IMR-90 (cell line): ENCODE measurements around the gene SH2D4B. TPM values are rescaled to one million over a fixed set of nuclear protein-coding genes. Genes with fewer than 3 reads are reported as not detected.
A peak's percentile ranks its signal among the peaks of the same experiment; 100 is the strongest.

ENCODE experiments used
- ATAC-seq: fragments of 200-7000 bp; cut with Tn5 transposase; 2 replicates; pipeline ENCODE4 v1.9.1; 2020; ENCODE audit warnings: low read depth, mild to moderate bottlenecking, moderate library complexity
- BruUV-seq: library from RNA; stranded (reverse); fragments of 400-500 nt; replicated peaks from 2 replicates; lab custom pipeline; 2021; lab: Mats Ljungman, UMichigan
- CTCF ChIA-PET: fragments of 300-600 bp; formaldehyde crosslinking; extraction: SDS; loops from one replicate; lab custom pipeline; 2021; ENCODE audit warnings: antibody characterized with exemption; lab: Yijun Ruan, JAX
- POLR2A ChIA-PET: fragments of 300-600 bp; sonication (Branson Sonifier 250); formaldehyde crosslinking; loops from one replicate; lab custom pipeline; 2022; ENCODE audit warnings: antibody characterized with exemption; ENCODE audit not compliant: unreplicated experiment; lab: Charles Lee
- DNase-seq: peaks from one replicate; pipeline ENCODE4 v3.0.0; 2013
- H2AFZ ChIP-seq: replicated peaks from 2 replicates; pipeline ENCODE3; 2013; ENCODE audit warnings: low read length, mild to moderate bottlenecking; ENCODE audit not compliant: poor library complexity
- H2AK5ac ChIP-seq: 2 replicates; pipeline ENCODE4 v1.6.1; 2013; ENCODE audit warnings: low read depth, low read length, inconsistent platforms
- H2AK9ac ChIP-seq: replicated peaks from 2 replicates; pipeline ENCODE3; 2013; ENCODE audit warnings: mild to moderate bottlenecking, low read depth, low read length, moderate library complexity; ENCODE audit not compliant: poor library complexity
- H2BK120ac ChIP-seq: 2 replicates; pipeline ENCODE4 v1.6.1; 2013; ENCODE audit warnings: low read depth, low read length, inconsistent platforms
- H2BK15ac ChIP-seq: 3 replicates; pipeline ENCODE4 v1.6.1; 2013; ENCODE audit warnings: low read depth, low read length, inconsistent platforms
- H2BK20ac ChIP-seq: 2 replicates; pipeline ENCODE4 v1.6.1; 2013; ENCODE audit warnings: low read depth, mild to moderate bottlenecking, inconsistent platforms, low read length, moderate library complexity
- H2BK5ac ChIP-seq: 2 replicates; pipeline ENCODE4 v1.6.1; 2013; ENCODE audit warnings: mild to moderate bottlenecking, low read depth, low read length, inconsistent platforms; ENCODE audit not compliant: poor library complexity, severe bottlenecking
- H3K14ac ChIP-seq: replicated peaks from 2 replicates; pipeline ENCODE4 v1.6.1; 2013; ENCODE audit warnings: low read depth, low read length, inconsistent platforms
- H3K18ac ChIP-seq: 2 replicates; pipeline ENCODE4 v1.6.1; 2013; ENCODE audit warnings: low read depth, low read length, control low read depth
- H3K23ac ChIP-seq: 2 replicates; pipeline ENCODE4 v1.6.1; 2013; ENCODE audit warnings: low read depth, low read length, inconsistent platforms
- H3K27ac ChIP-seq: 2 replicates; pipeline ENCODE4 v1.5.1; 2013; ENCODE audit warnings: mild to moderate bottlenecking, control low read depth, low read length; ENCODE audit not compliant: insufficient read depth
- H3K27me3 ChIP-seq: 2 replicates; pipeline ENCODE4 v1.6.1; 2013; ENCODE audit warnings: low read length; ENCODE audit not compliant: control insufficient read depth, insufficient read depth
- H3K36me3 ChIP-seq: 2 replicates; pipeline ENCODE4 v1.6.1; 2013; ENCODE audit warnings: low read length, mixed read lengths; ENCODE audit not compliant: control insufficient read depth, insufficient read depth
- H3K4ac ChIP-seq: 2 replicates; pipeline ENCODE4 v1.6.1; 2013; ENCODE audit warnings: low read depth, low read length, inconsistent platforms
- H3K4me1 ChIP-seq: 2 replicates; pipeline ENCODE4 v1.6.1; 2013; ENCODE audit warnings: low read length, mixed read lengths; ENCODE audit not compliant: control insufficient read depth, insufficient read depth
- H3K4me2 ChIP-seq: 2 replicates; pipeline ENCODE4 v1.6.1; 2013; ENCODE audit warnings: low read depth, mild to moderate bottlenecking, control low read depth, low read length, moderate library complexity
- H3K4me3 ChIP-seq: 2 replicates; pipeline ENCODE4 v1.5.1; 2013; ENCODE audit warnings: low read depth, mild to moderate bottlenecking, control low read depth, low read length, moderate library complexity; ENCODE audit not compliant: insufficient read depth
- H3K56ac ChIP-seq: 2 replicates; pipeline ENCODE4 v1.6.1; 2013; ENCODE audit warnings: low read length, inconsistent platforms; ENCODE audit not compliant: insufficient read depth; ENCODE audit errors: extremely low read depth
- H3K79me1 ChIP-seq, 2 experiments: 2 replicates each; pipeline ENCODE4 v1.6.1; 2013; ENCODE audit warnings: low read length in 2 of 2, inconsistent platforms in 1 of 2, low read depth in 1 of 2
- H3K9ac ChIP-seq: 2 replicates; pipeline ENCODE4 v1.6.1; 2013; ENCODE audit warnings: low read depth, low read length, control low read depth
- H3K9me1 ChIP-seq: 2 replicates; pipeline ENCODE4 v1.6.1; 2013; ENCODE audit warnings: low read length, inconsistent platforms; ENCODE audit not compliant: insufficient read depth
- H3K9me3 ChIP-seq: 2 replicates; pipeline ENCODE4 v1.6.1; 2013; ENCODE audit warnings: low read length; ENCODE audit not compliant: control insufficient read depth, insufficient read depth
- H4K20me1 ChIP-seq: 2 replicates; pipeline ENCODE4 v1.6.1; 2013; ENCODE audit warnings: low read length, inconsistent platforms; ENCODE audit not compliant: insufficient read depth
- H4K5ac ChIP-seq: 2 replicates; pipeline ENCODE4 v1.6.1; 2013; ENCODE audit warnings: mild to moderate bottlenecking, low read depth, low read length, control low read depth
- H4K8ac ChIP-seq, 2 experiments: 2 replicates each; pipeline ENCODE4 v1.6.1; 2013; ENCODE audit warnings: low read depth in 2 of 2, low read length in 2 of 2, control low read depth in 1 of 2, inconsistent platforms in 1 of 2
- H4K91ac ChIP-seq: 2 replicates; pipeline ENCODE4 v1.6.1; 2013; ENCODE audit warnings: low read depth, low read length, inconsistent platforms; ENCODE audit not compliant: insufficient read depth
- CHD1 ChIP-seq: IDR thresholded peaks from 2 replicates; pipeline ENCODE4 v1.6.1; 2012; ENCODE audit warnings: low read depth, low read length, improper control_type of control experiment
- RCOR1 ChIP-seq: IDR thresholded peaks from 2 replicates; pipeline ENCODE4 v1.6.1; 2012; ENCODE audit warnings: mild to moderate bottlenecking, low read length, improper control_type of control experiment; ENCODE audit not compliant: insufficient replicate concordance
- WGBS, 2 experiments: methylation state at CpG; one replicate each; pipeline versions ENCODE4 v1.1.5 to v1.1.7; 2013; ENCODE audit warnings: missing lambda C conversion rate in 2 of 2; ENCODE audit not compliant: insufficient read length in 1 of 2; ENCODE audit errors: extremely low coverage in 2 of 2; 5-methylcytosine and 5-hydroxymethylcytosine counted together
- dilution Hi-C: fragments of 300-500 bp; cut with HindIII; formaldehyde crosslinking; loops from one replicate; pipeline ENCODE4 v1.14.3; 2018; ENCODE audit warnings: low sequenced_read_pairs; ENCODE audit not compliant: unreplicated experiment
- in situ Hi-C: fragments of 300-500 bp; cut with MboI; formaldehyde crosslinking; loops from 3 replicates; pipeline ENCODE4 v1.14.3; 2019; ENCODE audit warnings: low sequenced_read_pairs, inconsistent platforms, mixed read lengths
- intact Hi-C: fragments of 100-400 bp; cut with micrococcal nuclease; formaldehyde crosslinking; loops from 2 replicates; pipeline ENCODE4 v1.10.0; 2022
- polyA plus RNA-seq, 3 experiments: library from polyadenylated mRNA; depleted of rRNA; stranded (reverse); fragments of >200 nt; gene quantifications; 2 replicates each; pipeline ENCODE4 v1.2.3, GENCODE V29; 2012; ENCODE audit warnings: low replicate concordance in 1 of 3
- total RNA-seq: library from RNA; depleted of rRNA; stranded (reverse); fragments of >200 nt; gene quantifications from 2 replicates; pipeline ENCODE4 v1.2.3, GENCODE V29; 2012
- TF ChIP-seq, protein P1 (sequence below): fragments of 150-350 bp; IDR thresholded peaks from 2 replicates; pipeline ENCODE4 v1.6.1; 2016; ENCODE audit warnings: low read depth, mild to moderate bottlenecking, low read length, moderate library complexity, borderline replicate concordance

Gene SH2D4B
- total and polyA plus RNA-seq, 2 of the 4 experiments (the other 2 are of a cell fraction) = not detected

DNA sequence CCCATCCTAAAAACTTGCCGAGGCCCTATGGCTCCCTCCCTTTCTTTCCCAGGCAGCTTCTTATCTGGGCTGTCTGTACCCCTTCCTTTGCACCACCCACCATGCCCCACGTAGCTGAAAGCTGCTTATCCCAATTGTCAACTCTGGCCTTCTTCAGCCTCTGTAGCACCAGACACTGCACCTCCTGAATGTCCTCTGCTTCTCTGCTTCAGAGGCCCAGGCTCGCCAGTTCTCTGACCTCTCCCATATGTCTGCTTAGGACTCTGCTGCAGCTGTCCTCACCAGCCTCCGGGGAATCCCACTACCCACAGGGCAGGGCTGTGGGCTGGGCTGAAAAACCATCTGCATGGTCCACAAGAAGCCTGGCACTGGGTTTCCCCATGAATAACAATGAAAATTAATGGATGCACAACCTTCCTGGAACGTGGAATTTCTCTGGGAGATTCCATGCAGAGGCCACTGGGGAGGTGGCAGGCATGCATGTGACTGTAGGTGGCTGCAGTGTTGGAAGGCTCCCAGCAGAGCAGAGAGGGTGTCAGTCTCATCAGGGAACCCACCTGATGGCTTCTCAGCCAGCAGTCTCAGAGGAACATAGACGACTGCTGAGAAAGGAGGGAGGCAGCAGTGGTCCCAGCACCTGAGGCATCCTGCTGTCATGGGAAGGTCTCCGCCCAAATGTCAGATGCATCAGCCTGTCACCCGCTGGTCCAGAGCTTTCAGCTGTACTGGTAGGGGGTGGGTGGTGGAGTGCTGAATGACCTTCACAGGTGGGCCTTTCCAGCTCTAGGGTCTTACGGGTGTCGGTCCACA, 16.8 kb upstream of the SH2D4B start:
- H4K5ac ChIP-seq = no peak overlapping the region
- peak overlapping the region; percentile 16 for H2AFZ ChIP-seq
- TF ChIP-seq RCOR1 = no peak
- no peak for TF ChIP-seq CHD1
- TF ChIP-seq, protein P1, sequence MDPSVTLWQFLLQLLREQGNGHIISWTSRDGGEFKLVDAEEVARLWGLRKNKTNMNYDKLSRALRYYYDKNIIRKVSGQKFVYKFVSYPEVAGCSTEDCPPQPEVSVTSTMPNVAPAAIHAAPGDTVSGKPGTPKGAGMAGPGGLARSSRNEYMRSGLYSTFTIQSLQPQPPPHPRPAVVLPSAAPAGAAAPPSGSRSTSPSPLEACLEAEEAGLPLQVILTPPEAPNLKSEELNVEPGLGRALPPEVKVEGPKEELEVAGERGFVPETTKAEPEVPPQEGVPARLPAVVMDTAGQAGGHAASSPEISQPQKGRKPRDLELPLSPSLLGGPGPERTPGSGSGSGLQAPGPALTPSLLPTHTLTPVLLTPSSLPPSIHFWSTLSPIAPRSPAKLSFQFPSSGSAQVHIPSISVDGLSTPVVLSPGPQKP = no peak
- H3K79me1 ChIP-seq = no peaks in the 10 kb centered on the region; a peak in 1 of 4 replicates
- ChIA-PET POLR2A (no interaction called here), CTCF (no interaction called here)
- intact Hi-C loops = no loop called here
- WGBS, 2 experiments = 79% methylated on average over 6 of the region's 10 CpGs; no CpG with 5 or more reads in 1 of the 2 experiments
- H3K56ac ChIP-seq = no peak overlapping the region
- no peaks in the 10 kb centered on the region for H3K27me3 ChIP-seq
- dilution Hi-C loops = no loop called here
- H3K9me1 ChIP-seq = no peaks in the 10 kb centered on the region; the same call in 1 of the 2 replicates
- H4K8ac ChIP-seq = no peak overlapping the region
- no peak overlapping the region for H3K4me3 ChIP-seq
- no peaks in the 10 kb centered on the region for H3K4me1 ChIP-seq
- H2BK20ac ChIP-seq = no peak overlapping the region
- no peak overlapping the region for H3K23ac ChIP-seq
- ATAC-seq (no peak), DNase-seq (no peak)
- H3K9me3 ChIP-seq = no peaks in the 10 kb centered on the region
- no peak overlapping the region for H2AK5ac ChIP-seq
- H2BK120ac ChIP-seq = no peak overlapping the region
- no peak overlapping the region for H3K9ac ChIP-seq
- in situ Hi-C loops = no loop called here
- no peaks in the 10 kb centered on the region for H4K20me1 ChIP-seq
- no peak overlapping the region for H3K14ac ChIP-seq
- H3K27ac ChIP-seq = no peak overlapping the region
- no peak overlapping the region for H3K18ac ChIP-seq
- H3K4me2 ChIP-seq = no peak overlapping the region
- H4K91ac ChIP-seq = no peak overlapping the region
- no TSS peak for BruUV-seq
- no peak overlapping the region for H2BK5ac ChIP-seq
- no peak overlapping the region for H2AK9ac ChIP-seq
- H3K4ac ChIP-seq = no peak overlapping the region
- peaks cover 29% of the 10 kb centered on the region for H3K36me3 ChIP-seq
- no peak overlapping the region for H2BK15ac ChIP-seq
